HepG2 (cell line): ENCODE results near the gene LRRC39. TPM values are rescaled to one million over a fixed set of nuclear protein-coding genes. Genes with fewer than 3 reads are reported as not detected.

ENCODE experiments used
- ATAC-seq: fragments of 200-7000 bp; cut with Tn5 transposase; 3 replicates; pipeline ENCODE4 v1.9.1; 2020; ENCODE audit warnings: mild to moderate bottlenecking, moderate library complexity
- BruUV-seq: library from RNA; stranded (reverse); fragments of 400-500 nt; replicated peaks from 2 replicates; lab custom pipeline; 2021; lab: Mats Ljungman, UMichigan
- CTCF ChIA-PET: fragments of 300-600 bp; formaldehyde crosslinking; extraction: SDS; loops from one replicate; lab custom pipeline; 2021; ENCODE audit warnings: low total read pairs, inconsistent platforms, low intra/inter-chr PET ratio; lab: Yijun Ruan, JAX
- POLR2A ChIA-PET: fragments of 350-600 bp; sonication (Branson Sonifier 250); formaldehyde crosslinking; loops from one replicate; lab custom pipeline; 2020; ENCODE audit warnings: antibody characterized with exemption, inconsistent platforms; lab: Yijun Ruan, JAX
- DNase-seq: peaks from one replicate; pipeline ENCODE4 v3.0.0-alpha.2; 2015; ENCODE audit warnings: low spot score
- FAIRE-seq: peaks from 3 replicates; lab custom pipeline; 2011; peaks lifted over from hg19 to GRCh38; lab: Jason Lieb, UNC
- H2AFZ ChIP-seq: one replicate; pipeline ENCODE4 v1.6.1; 2011; ENCODE audit warnings: low read length, inconsistent platforms
- H3K27ac ChIP-seq: fragments of 300-600 bp; 3 replicates; pipeline ENCODE4 v1.8.0; 2011; ENCODE audit warnings: mixed run types, mild to moderate bottlenecking, mixed read lengths, low read length, inconsistent platforms; ENCODE audit not compliant: insufficient read depth; ENCODE audit errors: extremely low read length
- H3K27me3 ChIP-seq, 2 experiments: fragments of 200-600 bp in 1 of 2; 2 replicates in 1 of 2; 3 replicates in 1 of 2; pipeline versions ENCODE4 v1.6.0 to v1.8.0; 2011; ENCODE audit warnings: low read length in 2 of 2, mild to moderate bottlenecking in 2 of 2, moderate library complexity in 2 of 2, inconsistent platforms in 1 of 2; ENCODE audit not compliant: insufficient read depth in 2 of 2, control insufficient read depth in 1 of 2
- H3K36me3 ChIP-seq, 2 experiments: fragments of 200-600 bp in 1 of 2; replicated peaks in 1 of 2; 2 replicates in 1 of 2; 3 replicates in 1 of 2; pipeline versions ENCODE4 v1.5.1 to v1.8.0; 2011; ENCODE audit warnings: low read length in 2 of 2, inconsistent platforms in 1 of 2; ENCODE audit not compliant: insufficient read depth in 2 of 2, control insufficient read depth in 1 of 2
- H3K4me1 ChIP-seq: 2 replicates; pipeline ENCODE4 v1.5.1; 2012; ENCODE audit warnings: low read length, inconsistent platforms; ENCODE audit not compliant: insufficient read depth
- H3K4me2 ChIP-seq: 2 replicates; pipeline ENCODE4 v1.6.0; 2011; ENCODE audit warnings: low read depth, low read length, inconsistent platforms
- H3K4me3 ChIP-seq, 3 experiments: fragments of 200-600 bp in 1 of 3; sonication (generic), shearing (Covaris generic) in 1 of 3; replicated peaks in 1 of 3; 2 replicates each; pipeline ENCODE4 v1.5.1; 2011 to 2016; ENCODE audit warnings: low read length in 3 of 3, inconsistent platforms in 2 of 3, low read depth in 2 of 3, mild to moderate bottlenecking in 2 of 3, control low read depth in 1 of 3, mixed read lengths in 1 of 3; ENCODE audit not compliant: insufficient read depth in 1 of 3
- H3K79me2 ChIP-seq: one replicate; pipeline ENCODE4 v1.6.1; 2011; ENCODE audit warnings: low read length, inconsistent platforms; ENCODE audit not compliant: insufficient read depth
- H3K9ac ChIP-seq: 2 replicates; pipeline ENCODE4 v1.6.0; 2011; ENCODE audit warnings: mild to moderate bottlenecking, low read depth, low read length, inconsistent platforms; ENCODE audit not compliant: insufficient read depth
- H3K9me3 ChIP-seq: 2 replicates; pipeline ENCODE4 v1.5.1; 2012; ENCODE audit warnings: mild to moderate bottlenecking, low read length
- H4K20me1 ChIP-seq: 2 replicates; pipeline ENCODE4 v1.6.0; 2011; ENCODE audit warnings: inconsistent platforms, mild to moderate bottlenecking, low read length, moderate library complexity; ENCODE audit not compliant: insufficient read depth
- CENPX ChIP-seq: sonication (generic); formaldehyde crosslinking; IDR thresholded peaks from 2 replicates; pipeline ENCODE4 v1.9.0; 2021; ENCODE audit warnings: mild to moderate bottlenecking, missing genetic modification reagents, moderate library complexity
- GATAD1 ChIP-seq: IDR thresholded peaks from 2 replicates; pipeline ENCODE4 v1.6.1; 2016; ENCODE audit warnings: missing genetic modification reagents, missing compliant biosample characterization
- GRHL1 ChIP-seq: sonication (generic); formaldehyde crosslinking; conservative IDR thresholded peaks from 2 replicates; pipeline ENCODE4 v1.8.0; 2022; ENCODE audit warnings: missing genetic modification reagents
- NFIC ChIP-seq: IDR thresholded peaks from 2 replicates; pipeline ENCODE4 v1.6.1; 2012; ENCODE audit warnings: mild to moderate bottlenecking, low read length, inconsistent platforms
- RCOR2 ChIP-seq: IDR thresholded peaks from 2 replicates; pipeline ENCODE4 v1.6.1; 2016; ENCODE audit warnings: missing biosample characterization, missing genetic modification reagents
- SAFB2 ChIP-seq: sonication (generic); formaldehyde crosslinking; IDR thresholded peaks from 2 replicates; pipeline ENCODE4 v1.5.1; 2020; ENCODE audit warnings: missing genetic modification reagents, low read depth, mild to moderate bottlenecking, borderline replicate concordance
- SOX6 ChIP-seq, 2 experiments: fragments of 450-650 bp in 1 of 2; sonication (generic) in 1 of 2; formaldehyde crosslinking in 1 of 2; IDR thresholded peaks; 2 replicates each; pipeline versions ENCODE4 v1.4.0 to v1.6.1; 2017 to 2020; ENCODE audit warnings: antibody characterized with exemption in 1 of 2, mild to moderate bottlenecking in 1 of 2, missing genetic modification reagents in 1 of 2
- SRSF9 ChIP-seq: fragments of 200-400 bp; formaldehyde crosslinking; IDR thresholded peaks from 2 replicates; pipeline ENCODE4 v1.6.1; 2018; ENCODE audit warnings: borderline replicate concordance, mild to moderate bottlenecking, low read depth, low read length; ENCODE audit not compliant: insufficient read depth, poor library complexity, severe bottlenecking
- TARDBP ChIP-seq: sonication (generic); formaldehyde crosslinking; IDR thresholded peaks from 2 replicates; pipeline ENCODE4 v1.8.0; 2022; ENCODE audit warnings: mild to moderate bottlenecking, missing genetic modification reagents
- ZNF83 ChIP-seq: sonication (generic); formaldehyde crosslinking; IDR thresholded peaks from 2 replicates; pipeline ENCODE4 v1.4.0; 2020; ENCODE audit warnings: missing genetic modification reagents, mild to moderate bottlenecking, borderline replicate concordance
- WGBS: methylation state at CpG from one replicate; pipeline ENCODE4 v1.1.6; 2017; ENCODE audit warnings: low lambda C conversion rate; 5-methylcytosine and 5-hydroxymethylcytosine counted together
- in situ Hi-C: cut with HindIII; loops from 2 replicates; pipeline ENCODE4 v1.10.0; 2017; ENCODE audit warnings: low pct_unique_long_range_greater_than_20kb; ENCODE audit not compliant: extremely low pct_ligation_motif_present
- intact Hi-C: fragments of 100-400 bp; cut with micrococcal nuclease; formaldehyde crosslinking; loops from one replicate; pipeline ENCODE4 v1.10.0; 2022; ENCODE audit not compliant: unreplicated experiment
- polyA plus RNA-seq, 8 experiments: library from polyadenylated mRNA; depleted of rRNA in 3 of 8; stranded (reverse) in 7 of 8; unstranded in 1 of 8; fragments of >200 nt; fragmentation: Illumina TruSeq in 4 of 8; extraction: Trizol in 4 of 8; gene quantifications; 2 replicates each; pipeline versions ENCODE4 v1.2.1 to v1.2.3, GENCODE V29; 2011 to 2016; ENCODE audit warnings: low read depth in 4 of 8, missing spikeins in 1 of 8, mixed read lengths in 1 of 8; ENCODE audit not compliant: insufficient read depth in 1 of 8
- total RNA-seq, 5 experiments: library from RNA; depleted of rRNA; stranded (reverse); fragments of >200 nt; fragmentation: Illumina TruSeq; extraction: Trizol; gene quantifications; 2 replicates each; pipeline ENCODE4 v1.2.3, GENCODE V29; 2016; ENCODE audit warnings: low read depth in 1 of 5
- TF ChIP-seq, protein P1 (sequence below): IDR thresholded peaks from 2 replicates; pipeline ENCODE4 v1.6.1; 2016; ENCODE audit warnings: low read depth, borderline replicate concordance
- TF ChIP-seq, protein P2 (sequence below): sonication (generic); formaldehyde crosslinking; IDR thresholded peaks from 2 replicates; pipeline ENCODE4 v1.5.0; 2020; ENCODE audit warnings: missing genetic modification reagents

Gene LRRC39
- total and polyA plus RNA-seq, 2 of the 13 experiments (the other 11 are each of a cell fraction or from before 2014, with no cell fraction given) = 0.07 to 0.32 TPM

DNA sequence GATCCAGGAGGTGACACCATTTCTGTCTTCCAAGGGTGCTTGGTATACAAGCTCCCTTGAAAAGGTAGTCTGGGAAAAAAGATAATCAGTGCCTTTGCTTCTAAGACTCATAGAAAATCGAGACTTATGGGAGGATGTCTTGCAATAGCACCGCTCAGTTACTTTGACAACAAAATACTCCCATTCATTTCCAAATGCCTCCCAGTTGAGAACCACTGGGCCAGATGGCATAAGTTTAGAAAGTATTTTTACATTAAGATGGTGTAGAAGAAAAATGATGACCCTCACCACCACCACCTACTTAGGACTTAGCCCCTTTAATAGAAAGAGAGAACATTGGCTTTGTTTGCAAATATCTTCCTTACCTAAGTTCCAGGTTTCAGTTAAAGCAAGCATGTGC lies 40.5 kb downstream of the LRRC39 start:
- Histone ChIP-seq H3K4me3 (no peak overlapping the region), H3K9ac (no peak overlapping the region), H3K27ac (no peak overlapping the region), H3K79me2 (peaks cover 17% of the 10 kb centered on the region)
- POLR2A ChIA-PET = no interaction called here
- TF ChIP-seq, protein P1, sequence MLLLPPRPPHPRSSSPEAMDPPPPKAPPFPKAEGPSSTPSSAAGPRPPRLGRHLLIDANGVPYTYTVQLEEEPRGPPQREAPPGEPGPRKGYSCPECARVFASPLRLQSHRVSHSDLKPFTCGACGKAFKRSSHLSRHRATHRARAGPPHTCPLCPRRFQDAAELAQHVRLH (CRISPR knock-in tag) = no peak
- no peak for TF ChIP-seq ZNF83 (CRISPR knock-in tag)
- TF ChIP-seq, protein P2, sequence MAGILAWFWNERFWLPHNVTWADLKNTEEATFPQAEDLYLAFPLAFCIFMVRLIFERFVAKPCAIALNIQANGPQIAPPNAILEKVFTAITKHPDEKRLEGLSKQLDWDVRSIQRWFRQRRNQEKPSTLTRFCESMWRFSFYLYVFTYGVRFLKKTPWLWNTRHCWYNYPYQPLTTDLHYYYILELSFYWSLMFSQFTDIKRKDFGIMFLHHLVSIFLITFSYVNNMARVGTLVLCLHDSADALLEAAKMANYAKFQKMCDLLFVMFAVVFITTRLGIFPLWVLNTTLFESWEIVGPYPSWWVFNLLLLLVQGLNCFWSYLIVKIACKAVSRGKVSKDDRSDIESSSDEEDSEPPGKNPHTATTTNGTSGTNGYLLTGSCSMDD = no peak
- TF ChIP-seq SAFB2 (CRISPR knock-in tag) = no peak
- TF ChIP-seq CENPX (CRISPR knock-in tag) = no peak
- TF ChIP-seq SOX6 (IDR thresholded peaks at IDR 0.05) = no peak
- TF ChIP-seq SOX6 (CRISPR knock-in tag; IDR thresholded peaks at IDR 0.05) = no peak
- TF ChIP-seq RCOR2 = no peak
- no peak for TF ChIP-seq TARDBP
- TF ChIP-seq GATAD1 (CRISPR knock-in tag) = no peak
- TF ChIP-seq NFIC = no peak
- TF ChIP-seq GRHL1 = no peak
- no peak for TF ChIP-seq SRSF9
- TF ChIP-seq, all 625 proteins: peak for 0
- no peak overlapping the region for H3K4me2 ChIP-seq
- ATAC-seq (no peak), FAIRE-seq (no peak), DNase-seq (no peak)
- CTCF ChIA-PET = no interaction called here
- WGBS = 100% methylated on average over 2 of the region's 2 CpGs
- no peaks in the 10 kb centered on the region for H4K20me1 ChIP-seq
- no peak overlapping the region for H2AFZ ChIP-seq
- in situ Hi-C loops (no loop called here), intact Hi-C loops (loop anchor here (10.0 kb wide), 1 partner anchor 173 kb away; the partner anchor contains the start of gene SLC35A3)
- no peaks in the 10 kb centered on the region for H3K27me3 ChIP-seq
- H3K4me1 ChIP-seq = peaks cover 14% of the 10 kb centered on the region
- peaks cover 15 to 47% of the 10 kb centered on the region in 2 experiments for H3K36me3 ChIP-seq
- BruUV-seq = no TSS peak
- H3K9me3 ChIP-seq = no peaks in the 10 kb centered on the region
